WERI-Rb-1 (cell line): Measurements from ENCODE around the gene IGLL1.

ENCODE experiments used
- DNase-seq: peaks from one replicate; pipeline ENCODE4 v3.0.0-alpha.2; 2020
- H3K27ac ChIP-seq: fragments of 250-450 bp; sonication (Bioruptor Pico); 2 replicates; pipeline ENCODE4 v1.5.1; 2020; ENCODE audit warnings: mild to moderate bottlenecking, moderate library complexity
- H3K27me3 ChIP-seq: fragments of 250-450 bp; sonication (Bioruptor Pico); 2 replicates; pipeline ENCODE4 v1.5.1; 2021; ENCODE audit warnings: mild to moderate bottlenecking, low read depth, moderate library complexity; ENCODE audit not compliant: insufficient read depth, severe bottlenecking
- H3K36me3 ChIP-seq: fragments of 250-450 bp; sonication (Bioruptor Pico); 2 replicates; pipeline ENCODE4 v1.5.1; 2020; ENCODE audit warnings: mild to moderate bottlenecking, moderate library complexity
- H3K4me3 ChIP-seq: 2 replicates; pipeline ENCODE4 v1.5.1; 2011; ENCODE audit warnings: low read depth, mild to moderate bottlenecking, control low read depth, low read length
- H3K9me3 ChIP-seq: fragments of 250-450 bp; sonication (Bioruptor Pico); 2 replicates; pipeline ENCODE4 v1.5.1; 2021; ENCODE audit warnings: mild to moderate bottlenecking, moderate library complexity; ENCODE audit not compliant: severe bottlenecking
- TF ChIP-seq, protein P1 (sequence below): IDR thresholded peaks from 2 replicates; pipeline ENCODE4 v1.5.1; 2011; ENCODE audit warnings: low read depth, mild to moderate bottlenecking, control low read depth, inconsistent platforms, low read length

IGLL1 gene

DNA sequence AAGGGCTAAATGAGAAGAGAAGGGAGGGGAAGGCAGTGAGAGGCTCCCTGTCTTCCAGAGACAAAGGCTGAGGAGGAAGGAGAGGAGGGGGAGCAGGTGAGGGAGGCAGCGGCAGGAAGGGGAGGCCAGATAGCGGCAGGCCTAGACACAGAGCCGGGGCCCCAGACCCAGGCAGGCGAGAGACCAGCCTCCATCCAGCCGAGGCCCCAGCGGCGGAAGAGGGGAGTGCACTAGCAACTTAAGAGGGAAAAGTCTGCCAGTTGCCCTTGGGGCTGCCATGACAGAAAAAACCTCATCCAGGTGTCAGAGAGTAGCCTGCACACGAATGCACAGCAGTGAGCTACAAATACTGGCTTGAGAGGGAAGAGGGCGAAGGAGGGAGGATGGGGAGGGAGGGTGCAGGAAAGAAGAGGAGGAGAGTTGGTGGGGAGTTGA, 46.7 kb downstream of the IGLL1 start:
- H3K27me3 ChIP-seq: no peaks in the 10 kb centered on the region
- TF ChIP-seq, protein P1, sequence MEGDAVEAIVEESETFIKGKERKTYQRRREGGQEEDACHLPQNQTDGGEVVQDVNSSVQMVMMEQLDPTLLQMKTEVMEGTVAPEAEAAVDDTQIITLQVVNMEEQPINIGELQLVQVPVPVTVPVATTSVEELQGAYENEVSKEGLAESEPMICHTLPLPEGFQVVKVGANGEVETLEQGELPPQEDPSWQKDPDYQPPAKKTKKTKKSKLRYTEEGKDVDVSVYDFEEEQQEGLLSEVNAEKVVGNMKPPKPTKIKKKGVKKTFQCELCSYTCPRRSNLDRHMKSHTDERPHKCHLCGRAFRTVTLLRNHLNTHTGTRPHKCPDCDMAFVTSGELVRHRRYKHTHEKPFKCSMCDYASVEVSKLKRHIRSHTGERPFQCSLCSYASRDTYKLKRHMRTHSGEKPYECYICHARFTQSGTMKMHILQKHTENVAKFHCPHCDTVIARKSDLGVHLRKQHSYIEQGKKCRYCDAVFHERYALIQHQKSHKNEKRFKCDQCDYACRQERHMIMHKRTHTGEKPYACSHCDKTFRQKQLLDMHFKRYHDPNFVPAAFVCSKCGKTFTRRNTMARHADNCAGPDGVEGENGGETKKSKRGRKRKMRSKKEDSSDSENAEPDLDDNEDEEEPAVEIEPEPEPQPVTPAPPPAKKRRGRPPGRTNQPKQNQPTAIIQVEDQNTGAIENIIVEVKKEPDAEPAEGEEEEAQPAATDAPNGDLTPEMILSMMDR: peak; percentile 44
- peak overlapping the region; percentile 56 for H3K27ac ChIP-seq
- no peak overlapping the region for H3K4me3 ChIP-seq
- DNase-seq: peak; percentile 84
- no peaks in the 10 kb centered on the region for H3K9me3 ChIP-seq
- no peaks in the 10 kb centered on the region for H3K36me3 ChIP-seq

DNA sequence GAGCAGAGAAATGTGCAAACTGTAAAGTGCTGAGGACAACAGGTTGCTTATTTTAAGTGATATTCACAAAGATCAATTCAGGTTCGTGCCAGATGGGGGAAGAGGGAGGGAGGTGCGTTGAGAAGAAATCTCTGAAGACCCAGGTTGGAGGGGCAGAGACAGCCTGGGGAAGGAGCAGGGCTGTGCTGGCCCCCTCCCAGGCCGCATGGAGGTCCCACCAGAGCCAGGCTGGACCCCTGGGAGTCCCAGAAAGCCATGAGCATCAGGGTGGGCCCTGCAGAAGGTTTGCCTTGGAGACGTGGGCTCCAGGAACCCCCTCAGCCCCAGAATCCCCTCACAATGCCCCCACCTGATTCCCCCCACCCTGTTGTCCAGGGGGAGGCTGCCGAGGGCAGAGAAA, 47.4 kb downstream of the IGLL1 start:
- Histone ChIP-seq H3K4me3 (no peak overlapping the region), H3K36me3 (no peaks in the 10 kb centered on the region), H3K27ac (peak overlapping the region; percentile 56; the same call in 1 of the 2 replicates), H3K27me3 (no peaks in the 10 kb centered on the region), H3K9me3 (no peaks in the 10 kb centered on the region)
- TF ChIP-seq, protein P1: no peak
- no peak for DNase-seq

DNA sequence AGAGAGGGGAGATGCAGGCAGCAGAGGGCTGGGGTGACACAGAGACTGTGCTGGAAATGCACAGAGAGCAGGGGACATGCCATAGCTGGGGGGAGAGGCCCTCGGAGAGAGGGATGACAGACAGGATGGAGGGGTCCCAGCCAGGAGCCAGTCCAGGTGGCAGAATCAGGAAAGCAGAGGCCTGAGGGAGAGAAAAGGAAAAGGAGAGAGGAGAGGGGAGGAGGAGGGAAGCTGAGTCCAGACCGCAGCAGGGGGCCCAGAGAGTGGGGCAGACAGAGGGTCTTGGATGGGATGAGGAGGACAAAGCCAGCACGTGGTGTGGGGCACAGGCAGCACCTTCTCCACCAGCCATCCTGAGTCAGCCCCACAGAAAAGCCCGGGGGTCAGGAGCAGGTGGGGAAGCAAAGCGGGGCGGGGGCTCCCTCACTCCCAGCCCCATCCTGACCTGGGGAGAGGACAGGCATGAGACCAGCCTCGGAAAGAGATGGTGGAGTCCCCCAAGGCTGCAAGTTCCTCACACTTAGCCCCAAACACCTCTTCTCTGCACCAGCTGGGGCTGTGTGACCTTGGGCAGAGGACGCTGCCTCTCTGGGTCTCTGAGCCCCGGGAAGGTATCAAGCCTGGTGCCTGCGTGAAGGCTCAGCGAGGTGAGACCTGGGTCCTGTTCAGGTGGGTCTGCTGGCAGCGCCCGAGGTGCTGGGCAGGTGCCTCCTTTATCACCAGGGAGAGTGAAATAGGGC, 48.0 kb downstream of the IGLL1 start:
- no peaks in the 10 kb centered on the region for H3K27me3 ChIP-seq
- H3K27ac ChIP-seq: peak overlapping the region; percentile 22; the same call in 1 of the 2 replicates
- no peaks in the 10 kb centered on the region for H3K36me3 ChIP-seq
- TF ChIP-seq, protein P1: no peak
- H3K4me3 ChIP-seq: no peak overlapping the region
- H3K9me3 ChIP-seq: no peaks in the 10 kb centered on the region
- no peak for DNase-seq

DNA sequence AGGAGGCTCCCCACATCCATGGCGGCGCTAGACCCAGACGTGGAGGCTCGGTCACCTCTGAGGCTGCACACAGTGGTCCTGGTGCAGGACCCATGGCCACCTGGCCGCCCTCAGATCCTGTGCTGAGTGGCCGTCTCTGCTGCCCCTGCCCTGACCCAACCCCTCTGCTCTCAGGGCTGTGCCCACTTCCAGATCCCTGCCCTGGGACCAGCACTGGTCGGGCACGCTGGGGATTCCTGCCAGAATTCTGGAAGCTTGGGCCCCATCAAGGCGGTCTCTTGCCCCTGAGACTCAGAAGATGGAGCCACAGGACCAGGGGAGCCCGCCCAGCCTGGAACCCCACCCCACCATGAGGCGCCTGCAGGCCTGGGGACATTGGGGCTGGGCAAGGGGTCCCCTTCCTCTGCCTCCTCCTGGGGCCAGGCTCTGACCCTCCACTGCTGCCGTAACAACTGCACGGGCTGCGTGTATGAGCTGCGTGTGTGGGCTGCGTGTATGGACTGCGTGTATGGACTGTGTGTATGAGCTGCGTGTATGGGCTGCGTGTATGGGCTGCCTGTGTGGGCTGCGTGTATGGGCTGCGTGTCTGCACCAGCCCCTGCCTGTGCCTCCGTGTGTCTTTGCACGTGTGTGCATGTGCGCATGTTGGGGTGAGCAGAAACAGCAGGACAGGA, 48.7 kb downstream of the IGLL1 start:
- Histone ChIP-seq H3K27me3 (no peaks in the 10 kb centered on the region), H3K9me3 (no peaks in the 10 kb centered on the region), H3K36me3 (no peaks in the 10 kb centered on the region), H3K4me3 (no peak overlapping the region), H3K27ac (no peak overlapping the region)
- no peak for DNase-seq
- TF ChIP-seq, protein P1: no peak

DNA sequence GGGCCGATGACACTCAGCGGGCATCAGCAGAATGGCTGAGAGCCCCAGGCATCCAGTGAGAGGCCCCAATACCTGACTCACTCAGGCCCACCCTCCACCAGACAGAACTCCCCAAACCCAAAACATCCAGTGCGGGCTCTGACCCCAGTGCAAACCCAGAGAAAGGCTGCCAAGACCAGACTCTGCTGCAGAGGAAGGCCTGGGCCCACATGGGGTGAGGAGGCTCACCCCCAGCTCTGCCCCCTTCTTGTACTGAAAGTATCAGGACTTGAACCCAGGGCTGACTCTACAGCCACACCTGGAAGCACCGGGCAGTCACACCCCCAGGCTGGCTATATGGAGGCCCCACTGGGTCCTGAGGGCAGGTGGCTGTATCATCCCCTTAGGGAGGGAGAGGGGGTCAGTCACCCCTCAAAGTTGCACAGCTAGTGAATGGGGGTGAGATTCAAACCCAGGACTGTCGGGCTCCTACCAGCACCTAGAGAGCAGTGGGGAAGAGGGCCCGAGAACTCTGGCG, 49.3 kb downstream of the IGLL1 start:
- Histone ChIP-seq H3K36me3 (no peaks in the 10 kb centered on the region), H3K4me3 (no peak overlapping the region), H3K27ac (no peak overlapping the region), H3K27me3 (no peaks in the 10 kb centered on the region), H3K9me3 (no peaks in the 10 kb centered on the region)
- TF ChIP-seq, protein P1: no peak
- DNase-seq: no peak
